CD14-positive monocyte (primary cell): Measurements from ENCODE around the gene PIANP. TPM values are rescaled to one million over a fixed set of nuclear protein-coding genes. Genes with fewer than 3 reads are reported as not detected.

Experiments
- DNase-seq, 3 donors: peaks; one replicate each; pipeline ENCODE4 v3.0.0-alpha.2; 2011 to 2022
- H2AFZ ChIP-seq: 2 replicates; pipeline ENCODE4 v1.6.0; 2012; ENCODE audit warnings: mild to moderate bottlenecking, low read depth, low read length, inconsistent platforms; ENCODE audit not compliant: insufficient read depth, poor library complexity, severe bottlenecking
- H3K27ac ChIP-seq, 2 donors: 1 replicate in 1 of 2; 2 replicates in 1 of 2; pipeline ENCODE4 v1.5.1; 2012 to 2013; ENCODE audit warnings: low read length in 2 of 2, control low read depth in 1 of 2, inconsistent platforms in 1 of 2, low read depth in 1 of 2, mild to moderate bottlenecking in 1 of 2
- H3K27me3 ChIP-seq, 2 donors: one replicate each; pipeline versions ENCODE4 v1.6.0 to v1.6.1; 2011 to 2013; ENCODE audit warnings: low read length in 2 of 2; ENCODE audit not compliant: control insufficient read depth in 2 of 2, insufficient read depth in 2 of 2
- H3K36me3 ChIP-seq, 2 donors: replicated peaks in 1 of 2; 1 replicate in 1 of 2; 2 replicates in 1 of 2; pipeline versions ENCODE4 v1.5.1 to v1.6.1; 2012 to 2013; ENCODE audit warnings: low read length in 2 of 2, control low read depth in 1 of 2, inconsistent platforms in 1 of 2, mild to moderate bottlenecking in 1 of 2; ENCODE audit not compliant: insufficient read depth in 2 of 2, control insufficient read depth in 1 of 2
- H3K4me1 ChIP-seq, 2 donors: 1 replicate in 1 of 2; 2 replicates in 1 of 2; pipeline versions ENCODE4 v1.5.1 to v1.6.1; 2012 to 2013; ENCODE audit warnings: low read length in 2 of 2, control low read depth in 1 of 2, inconsistent platforms in 1 of 2, mild to moderate bottlenecking in 1 of 2, moderate library complexity in 1 of 2; ENCODE audit not compliant: insufficient read depth in 2 of 2, control insufficient read depth in 1 of 2
- H3K4me2 ChIP-seq: replicated peaks from 2 replicates; pipeline ENCODE3; 2012; ENCODE audit warnings: low read length, moderate library complexity, mild to moderate bottlenecking; ENCODE audit not compliant: poor library complexity, severe bottlenecking; ENCODE audit errors: extremely low read depth
- H3K4me3 ChIP-seq, 3 experiments: fragments of 200-600 bp in 1 of 3; sonication (generic) in 1 of 3; replicated peaks in 1 of 3; 1 replicate in 2 of 3; 2 replicates in 1 of 3; pipeline ENCODE4 v1.5.1; 2011 to 2013; ENCODE audit warnings: low read length in 3 of 3, mild to moderate bottlenecking in 3 of 3, control low read depth in 2 of 3, low read depth in 2 of 3, inconsistent platforms in 1 of 3, moderate library complexity in 1 of 3
- H3K79me2 ChIP-seq: 2 replicates; pipeline ENCODE4 v1.6.0; 2012; ENCODE audit warnings: mild to moderate bottlenecking, control low read depth, inconsistent platforms, low read length, moderate library complexity; ENCODE audit not compliant: insufficient read depth
- H3K9ac ChIP-seq: 2 replicates; pipeline ENCODE4 v1.6.0; 2017; ENCODE audit warnings: low read length, mild to moderate bottlenecking; ENCODE audit not compliant: insufficient read depth, poor library complexity, severe bottlenecking
- H3K9me3 ChIP-seq, 2 donors: replicated peaks in 1 of 2; 1 replicate in 1 of 2; 2 replicates in 1 of 2; pipeline versions ENCODE4 v1.5.1 to v1.6.1; 2012 to 2013; ENCODE audit warnings: low read length in 2 of 2, control low read depth in 1 of 2; ENCODE audit not compliant: control insufficient read depth in 1 of 2, insufficient read depth in 1 of 2
- H4K20me1 ChIP-seq: 2 replicates; pipeline ENCODE4 v1.6.0; 2012; ENCODE audit warnings: mild to moderate bottlenecking, low read length, control low read depth, moderate library complexity; ENCODE audit not compliant: insufficient read depth
- H3K27ac Mint-ChIP-seq, 7 donors: one replicate each; pipeline ENCODE4 v1.8.0; 2020; ENCODE audit warnings: mild to moderate bottlenecking in 7 of 7, mixed read lengths in 7 of 7, moderate library complexity in 6 of 7, inconsistent platforms in 2 of 7
- H3K27me3 Mint-ChIP-seq, 3 donors: one replicate each; pipeline ENCODE4 v1.8.0; 2021 to 2022; ENCODE audit warnings: low read depth in 3 of 3, mild to moderate bottlenecking in 3 of 3, mixed read lengths in 3 of 3, moderate library complexity in 3 of 3, inconsistent platforms in 1 of 3
- H3K36me3 Mint-ChIP-seq, 2 donors: one replicate each; pipeline ENCODE4 v1.8.0; 2020; ENCODE audit warnings: mixed read lengths in 2 of 2, inconsistent platforms in 1 of 2, mild to moderate bottlenecking in 1 of 2
- H3K4me1 Mint-ChIP-seq: one replicate; pipeline ENCODE4 v1.8.0; 2020; ENCODE audit warnings: mild to moderate bottlenecking, mixed read lengths
- H3K4me3 Mint-ChIP-seq, 2 donors: one replicate each; pipeline ENCODE4 v1.8.0; 2020; ENCODE audit warnings: mild to moderate bottlenecking in 2 of 2, mixed read lengths in 2 of 2, moderate library complexity in 1 of 2
- H3K9me3 Mint-ChIP-seq, 7 donors: one replicate each; pipeline ENCODE4 v1.8.0; 2020 to 2022; ENCODE audit warnings: mixed read lengths in 7 of 7, mild to moderate bottlenecking in 6 of 7, moderate library complexity in 6 of 7, inconsistent platforms in 2 of 7
- CTCF ChIP-seq: fragments of 200-600 bp; IDR thresholded peaks from one replicate; pipeline ENCODE4 v1.8.0; 2022; ENCODE audit warnings: antibody characterized with exemption, mild to moderate bottlenecking
- WGBS: methylation state at CpG from one replicate; pipeline ENCODE4 v1.1.5; 2013; ENCODE audit warnings: missing lambda C conversion rate; ENCODE audit not compliant: insufficient coverage; 5-methylcytosine and 5-hydroxymethylcytosine counted together
- intact Hi-C, 2 donors: fragments of 100-400 bp; cut with micrococcal nuclease; formaldehyde crosslinking; loops; one replicate each; pipeline versions ENCODE4 v1.15.0 to v1.15.1; 2023
- polyA plus RNA-seq, 3 donors: library from polyadenylated mRNA; depleted of rRNA in 1 of 3; unstranded in 2 of 3; stranded (reverse) in 1 of 3; fragments of 300-500 nt in 2 of 3; fragments of >200 nt in 1 of 3; fragmentation: Illumina TruSeq in 2 of 3; gene quantifications; 1 replicate in 2 of 3; 2 replicates in 1 of 3; pipeline ENCODE4 v1.2.3, GENCODE V29; 2012 to 2021

The PIANP gene
- polyA plus RNA-seq, 3 donors: not detected

- Histone ChIP-seq H3K36me3 (peaks cover 54 to 67% of the 10 kb centered on the region in 2 donors), H3K4me2 (no peak overlapping the region), H3K9ac (no peak overlapping the region), H3K27me3 (no peaks in the 10 kb centered on the region), H3K4me1 (peaks cover 11 to 18% of the 10 kb centered on the region in 2 donors), H3K4me3 (no peak overlapping the region), H3K27ac (peak overlapping the region in 1 of 2 donors; percentile 11), H3K79me2 (peaks cover 10% of the 10 kb centered on the region), H3K9me3 (no peaks in the 10 kb centered on the region), H4K20me1 (peaks cover 6% of the 10 kb centered on the region), H2AFZ (no peak overlapping the region)
- Mint-ChIP-seq H3K9me3 (no peaks in the 10 kb centered on the region), H3K27me3 (peaks cover 0 to 2% (median 0%) of the 10 kb centered on the region in 3 donors), H3K36me3 (peaks cover 52 to 71% of the 10 kb centered on the region in 2 donors), H3K4me1 (peaks cover 11% of the 10 kb centered on the region), H3K27ac (peak overlapping the region in 2 of 7 donors; percentile 12 to 50), H3K4me3 (no peak overlapping the region)
- DNase-seq: no peak
- TF ChIP-seq CTCF: no peak
- intact Hi-C loops: loop anchor here in 1 of 2 donors (5.0 kb wide), 1 partner anchor 334 kb away; no protein-coding TSS in a partner anchor
- whole genome bisulfite sequencing: no CpG with 5 or more reads among the region's 8 CpGs
These were observed 49.8 kb downstream of the PIANP start for GRCh38 chr12:6650832-6651231.

DNA sequence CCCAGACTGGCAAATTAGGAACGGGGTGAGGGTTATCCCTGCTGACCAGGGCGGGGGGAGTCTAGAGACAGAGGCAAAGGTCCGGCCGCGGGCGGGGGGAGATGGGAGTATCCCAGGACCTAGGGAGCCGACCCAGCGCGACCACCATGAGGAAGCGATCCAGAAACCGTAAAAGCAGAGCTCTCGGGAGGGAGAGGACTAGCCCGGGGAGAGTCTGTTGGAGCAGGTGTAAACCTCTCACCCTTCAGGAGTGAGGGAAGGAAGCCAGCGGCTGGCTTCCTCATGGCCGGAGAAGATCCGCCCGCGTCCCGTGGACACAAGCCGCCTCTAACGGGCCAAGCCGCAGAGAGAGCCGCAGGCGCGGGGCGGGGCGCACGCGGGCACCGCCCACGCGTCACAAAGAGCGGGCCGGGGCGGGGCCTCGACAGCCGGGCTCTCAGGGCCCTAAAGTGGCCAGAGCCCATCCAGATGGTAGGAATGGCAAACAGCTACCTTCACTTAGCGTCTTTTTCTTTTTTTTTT is 53.5 kb downstream of the PIANP start, which contains the start of gene ACRBP:
TSS of gene ACRBP (minus strand) at position 350 of the 522 bp plus-strand sequence. CDS start at position 284, 66 bp downstream.
- Mint-ChIP-seq H3K27ac (peak within 1 kb of the TSS; percentile 91 to 96 (median 94)), H3K4me3 (peak within 1 kb of the TSS; percentile 93 to 94), H3K27me3 (peaks cover 0 to 2% (median 0%) of the 10 kb centered on the region in 3 donors), H3K4me1 (peaks cover 45% of the 10 kb centered on the region), H3K9me3 (no peaks in the 10 kb centered on the region), H3K36me3 (peaks cover 27 to 38% of the 10 kb centered on the region in 2 donors)
- DNase-seq: peak; percentile 78 to 87 (median 80)
- H2AFZ ChIP-seq: peak within 1 kb of the TSS; percentile 75
- peak within 1 kb of the TSS; percentile 64 to 90 for H3K27ac ChIP-seq
- peak within 1 kb of the TSS; percentile 94 for H3K4me2 ChIP-seq
- no peaks in the 10 kb centered on the region for H3K27me3 ChIP-seq
- H4K20me1 ChIP-seq: no peaks in the 10 kb centered on the region
- intact Hi-C loops: loop anchor here in 1 of 2 donors (10.0 kb wide), 1 partner anchor 48 kb away; no protein-coding TSS in a partner anchor
- H3K9ac ChIP-seq: peak within 1 kb of the TSS; percentile 76
- H3K4me3 ChIP-seq: peak within 1 kb of the TSS; percentile 48 to 83 (median 59)
- TF ChIP-seq CTCF: no peak
- H3K9me3 ChIP-seq: no peaks in the 10 kb centered on the region
- peaks cover 10% of the 10 kb centered on the region for H3K79me2 ChIP-seq
- 5% methylated on average over 36 of the region's 38 CpGs for WGBS
- peaks cover 28 to 31% of the 10 kb centered on the region in 2 donors for H3K36me3 ChIP-seq
- H3K4me1 ChIP-seq: peaks cover 43 to 53% of the 10 kb centered on the region in 2 donors
